OCI-LY1 (cell line): ENCODE results near the gene CUEDC1.

ENCODE experiments used
- H2AFZ ChIP-seq: fragments of 200-600 bp; sonication (generic), shearing (Covaris generic); 2 replicates; pipeline ENCODE4 v1.6.0; 2014; ENCODE audit warnings: antibody characterized with exemption, mild to moderate bottlenecking, low read length
- H3F3A ChIP-seq: fragments of 200-600 bp; sonication (generic), shearing (Covaris generic); 2 replicates; pipeline ENCODE4 v1.6.0; 2014; ENCODE audit warnings: mild to moderate bottlenecking, antibody characterized with exemption, low read length, moderate library complexity; ENCODE audit not compliant: insufficient read depth
- H3K27ac ChIP-seq: fragments of 200-600 bp; sonication (generic); 2 replicates; pipeline ENCODE4 v1.5.1; 2014; ENCODE audit warnings: low read length, mixed run types, mild to moderate bottlenecking, low read depth; ENCODE audit not compliant: poor library complexity, severe bottlenecking
- H3K27me3 ChIP-seq: fragments of 200-600 bp; sonication (generic); 2 replicates; pipeline ENCODE4 v1.6.0; 2014; ENCODE audit warnings: antibody characterized with exemption, mild to moderate bottlenecking, low read length, moderate library complexity; ENCODE audit not compliant: insufficient read depth
- H3K36me3 ChIP-seq: fragments of 200-600 bp; sonication (generic); 2 replicates; pipeline ENCODE4 v1.6.1; 2014; ENCODE audit warnings: mild to moderate bottlenecking, antibody characterized with exemption, low read length, moderate library complexity, mixed read lengths; ENCODE audit not compliant: insufficient read depth
- H3K4me1 ChIP-seq: fragments of 200-600 bp; sonication (generic); 2 replicates; pipeline ENCODE4 v1.5.1; 2014; ENCODE audit warnings: mild to moderate bottlenecking, low read length, moderate library complexity; ENCODE audit not compliant: insufficient read depth, severe bottlenecking
- H3K4me2 ChIP-seq: fragments of 200-600 bp; sonication (generic), shearing (Covaris generic); 2 replicates; pipeline ENCODE4 v1.6.1; 2014; ENCODE audit warnings: low read length
- H3K4me3 ChIP-seq: fragments of 200-600 bp; sonication (generic); 2 replicates; pipeline ENCODE4 v1.5.1; 2014; ENCODE audit warnings: low read length, low read depth, mild to moderate bottlenecking, mixed read lengths; ENCODE audit not compliant: poor library complexity, severe bottlenecking
- H3K79me2 ChIP-seq: fragments of 200-600 bp; shearing (Covaris generic); 2 replicates; pipeline ENCODE4 v1.6.1; 2016; ENCODE audit warnings: mixed run types, low read length, mixed read lengths; ENCODE audit not compliant: insufficient read depth
- H3K9ac ChIP-seq: fragments of 200-600 bp; sonication (generic), shearing (Covaris generic); 2 replicates; pipeline ENCODE4 v1.6.1; 2014; ENCODE audit warnings: mild to moderate bottlenecking, low read length, mixed read lengths
- H3K9me2 ChIP-seq: fragments of 200-600 bp; sonication (generic), shearing (Covaris generic); 2 replicates; pipeline ENCODE4 v1.6.1; 2014; ENCODE audit warnings: low read depth, mild to moderate bottlenecking, low read length, mixed read lengths
- H3K9me3 ChIP-seq: fragments of 200-600 bp; shearing (Covaris generic); 2 replicates; pipeline ENCODE4 v1.6.1; 2014; ENCODE audit warnings: low read length, mixed read lengths
- H4K20me1 ChIP-seq: fragments of 200-600 bp; sonication (generic), shearing (Covaris generic); 2 replicates; pipeline ENCODE4 v1.6.0; 2016; ENCODE audit warnings: mild to moderate bottlenecking, low read length; ENCODE audit not compliant: insufficient read depth
- CTCF ChIP-seq: fragments of 200-600 bp; sonication (generic), shearing (Covaris generic); IDR thresholded peaks from 2 replicates; pipeline ENCODE4 v1.5.1; 2017; ENCODE audit warnings: mild to moderate bottlenecking, antibody characterized with exemption, low read length, moderate library complexity, mixed read lengths
- EZH2 ChIP-seq: fragments of 200-600 bp; sonication (generic), shearing (Covaris generic); IDR thresholded peaks from 2 replicates; pipeline ENCODE4 v1.8.0; 2017; ENCODE audit warnings: borderline replicate concordance, mixed run types, mild to moderate bottlenecking, antibody characterized with exemption, low read length, moderate library complexity, mixed read lengths

Gene CUEDC1

GRCh38 chr17:57889252-57889651 lies 66.0 kb downstream of the CUEDC1 start:
- H3K36me3 ChIP-seq, result no peaks in the 10 kb centered on the region
- H3F3A ChIP-seq, result no peaks in the 10 kb centered on the region
- peaks cover 9% of the 10 kb centered on the region for H3K27me3 ChIP-seq
- H3K4me1 ChIP-seq, result no peaks in the 10 kb centered on the region
- H4K20me1 ChIP-seq, result no peaks in the 10 kb centered on the region
- no peak for TF ChIP-seq EZH2
- no peak for TF ChIP-seq CTCF
- H3K4me2 ChIP-seq, result no peak overlapping the region
- H3K9ac ChIP-seq, result no peak overlapping the region
- no peak overlapping the region for H3K27ac ChIP-seq
- no peaks in the 10 kb centered on the region for H3K9me2 ChIP-seq
- H2AFZ ChIP-seq, result no peak overlapping the region
- no peaks in the 10 kb centered on the region for H3K9me3 ChIP-seq
- no peaks in the 10 kb centered on the region for H3K79me2 ChIP-seq
- H3K4me3 ChIP-seq, result no peak overlapping the region

DNA sequence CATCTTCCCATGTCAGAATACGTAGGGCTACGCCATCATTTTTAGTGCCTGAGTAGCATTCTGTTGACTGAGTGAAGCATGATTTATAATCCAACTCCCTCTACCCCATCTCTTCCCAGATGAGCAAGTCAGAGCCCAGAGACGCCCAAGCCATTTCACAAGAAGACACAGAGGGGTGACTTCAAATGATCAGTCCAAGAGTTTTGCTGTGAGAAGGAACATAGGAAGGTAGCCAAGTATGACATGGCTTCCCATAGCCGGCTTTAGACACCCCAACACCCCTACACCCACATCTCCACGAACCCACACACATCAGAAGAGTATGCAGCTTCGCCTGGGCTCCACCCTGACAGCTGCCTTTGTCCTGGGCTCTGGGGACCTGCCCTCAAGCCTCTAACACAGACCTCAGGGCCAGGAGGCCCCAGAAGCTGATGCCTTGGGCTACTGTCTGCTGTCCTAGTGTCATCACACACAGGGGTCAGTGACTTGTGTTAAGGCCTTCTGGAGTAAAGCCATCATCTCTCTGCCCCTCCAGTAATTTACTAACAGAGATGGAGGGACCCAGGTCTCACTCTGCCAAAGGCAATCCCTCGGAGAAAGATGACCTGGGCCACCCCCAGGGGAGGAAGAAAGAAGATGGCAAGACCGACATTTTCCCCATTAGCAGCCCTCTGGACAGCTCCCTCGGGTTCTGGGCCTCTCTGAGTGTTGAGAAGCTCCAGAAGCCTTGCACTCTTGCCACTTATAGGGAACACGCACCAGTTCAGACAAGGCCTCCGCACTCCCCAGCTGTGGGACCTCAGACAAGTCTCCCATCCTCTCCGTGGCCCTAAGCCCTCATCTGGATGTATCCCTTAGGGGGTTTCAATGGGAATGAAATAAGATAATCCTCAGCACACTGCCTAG lies 66.6 kb downstream of the CUEDC1 start:
- no peaks in the 10 kb centered on the region for H3K79me2 ChIP-seq
- TF ChIP-seq CTCF, result no peak
- no peak for TF ChIP-seq EZH2

DNA sequence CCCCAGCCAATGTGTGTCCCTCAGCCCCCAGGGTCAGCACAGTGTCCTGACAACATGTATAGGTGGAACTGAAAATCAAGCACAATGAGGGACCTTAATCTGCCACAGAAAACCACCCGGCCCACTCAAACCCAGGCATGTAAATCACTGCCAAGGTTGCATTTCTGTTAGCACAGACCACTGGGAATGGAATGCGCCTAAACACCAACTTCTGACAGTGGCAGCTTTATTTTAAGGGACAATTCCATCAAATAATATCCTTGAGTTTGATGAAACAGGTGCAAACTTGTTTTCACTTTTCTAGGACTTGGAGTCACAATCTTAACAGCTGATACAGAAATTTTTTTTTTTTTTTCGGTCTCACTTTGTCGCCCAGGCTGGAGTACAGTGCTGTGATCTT lies 68.1 kb downstream of the CUEDC1 start:
- no peaks in the 10 kb centered on the region for H3K9me2 ChIP-seq
- no peak overlapping the region for H3K4me2 ChIP-seq
- H3K79me2 ChIP-seq, result no peaks in the 10 kb centered on the region
- H4K20me1 ChIP-seq, result no peaks in the 10 kb centered on the region
- no peaks in the 10 kb centered on the region for H3K36me3 ChIP-seq
- H3K9ac ChIP-seq, result no peak overlapping the region
- no peak overlapping the region for H2AFZ ChIP-seq
- H3K4me3 ChIP-seq, result no peak overlapping the region
- no peaks in the 10 kb centered on the region for H3F3A ChIP-seq
- peaks cover 14% of the 10 kb centered on the region for H3K27me3 ChIP-seq
- no peaks in the 10 kb centered on the region for H3K9me3 ChIP-seq
- TF ChIP-seq EZH2 (no peak), CTCF (no peak)
- H3K4me1 ChIP-seq, result no peaks in the 10 kb centered on the region
- H3K27ac ChIP-seq, result no peak overlapping the region

More for the DNA sequence above, 66.6 kb downstream of the CUEDC1 start:
- no peaks in the 10 kb centered on the region for H3K4me1 ChIP-seq
- no peak overlapping the region for H3K9ac ChIP-seq
- no peaks in the 10 kb centered on the region for H3F3A ChIP-seq
- H2AFZ ChIP-seq, result no peak overlapping the region
- no peaks in the 10 kb centered on the region for H3K9me2 ChIP-seq
- H3K4me3 ChIP-seq, result no peak overlapping the region
- H3K4me2 ChIP-seq, result no peak overlapping the region
- no peaks in the 10 kb centered on the region for H3K9me3 ChIP-seq
- H4K20me1 ChIP-seq, result no peaks in the 10 kb centered on the region
- H3K27me3 ChIP-seq, result peaks cover 9% of the 10 kb centered on the region
- no peak overlapping the region for H3K27ac ChIP-seq
- no peaks in the 10 kb centered on the region for H3K36me3 ChIP-seq
